HepG2 (cell line): Measurements from ENCODE around the gene STMND1. TPM values are rescaled to one million over a fixed set of nuclear protein-coding genes. Genes with fewer than 3 reads are reported as not detected.

ENCODE experiments used
- ATAC-seq: fragments of 200-7000 bp; cut with Tn5 transposase; 3 replicates; pipeline ENCODE4 v1.9.1; 2020; ENCODE audit warnings: mild to moderate bottlenecking, moderate library complexity
- BruUV-seq: library from RNA; stranded (reverse); fragments of 400-500 nt; replicated peaks from 2 replicates; lab custom pipeline; 2021; lab: Mats Ljungman, UMichigan
- CTCF ChIA-PET: fragments of 300-600 bp; formaldehyde crosslinking; extraction: SDS; loops from one replicate; lab custom pipeline; 2021; ENCODE audit warnings: low total read pairs, inconsistent platforms, low intra/inter-chr PET ratio; lab: Yijun Ruan, JAX
- POLR2A ChIA-PET: fragments of 350-600 bp; sonication (Branson Sonifier 250); formaldehyde crosslinking; loops from one replicate; lab custom pipeline; 2020; ENCODE audit warnings: antibody characterized with exemption, inconsistent platforms; lab: Yijun Ruan, JAX
- DNase-seq: peaks from one replicate; pipeline ENCODE4 v3.0.0-alpha.2; 2015; ENCODE audit warnings: low spot score
- FAIRE-seq: peaks from 3 replicates; lab custom pipeline; 2011; peaks lifted over from hg19 to GRCh38; lab: Jason Lieb, UNC
- H2AFZ ChIP-seq: one replicate; pipeline ENCODE4 v1.6.1; 2011; ENCODE audit warnings: low read length, inconsistent platforms
- H3K27ac ChIP-seq: fragments of 300-600 bp; 3 replicates; pipeline ENCODE4 v1.8.0; 2011; ENCODE audit warnings: mixed run types, mild to moderate bottlenecking, mixed read lengths, low read length, inconsistent platforms; ENCODE audit not compliant: insufficient read depth; ENCODE audit errors: extremely low read length
- H3K27me3 ChIP-seq, 2 experiments: fragments of 200-600 bp in 1 of 2; 2 replicates in 1 of 2; 3 replicates in 1 of 2; pipeline versions ENCODE4 v1.6.0 to v1.8.0; 2011; ENCODE audit warnings: low read length in 2 of 2, mild to moderate bottlenecking in 2 of 2, moderate library complexity in 2 of 2, inconsistent platforms in 1 of 2; ENCODE audit not compliant: insufficient read depth in 2 of 2, control insufficient read depth in 1 of 2
- H3K36me3 ChIP-seq, 2 experiments: fragments of 200-600 bp in 1 of 2; replicated peaks in 1 of 2; 2 replicates in 1 of 2; 3 replicates in 1 of 2; pipeline versions ENCODE4 v1.5.1 to v1.8.0; 2011; ENCODE audit warnings: low read length in 2 of 2, inconsistent platforms in 1 of 2; ENCODE audit not compliant: insufficient read depth in 2 of 2, control insufficient read depth in 1 of 2
- H3K4me1 ChIP-seq: 2 replicates; pipeline ENCODE4 v1.5.1; 2012; ENCODE audit warnings: low read length, inconsistent platforms; ENCODE audit not compliant: insufficient read depth
- H3K4me2 ChIP-seq: 2 replicates; pipeline ENCODE4 v1.6.0; 2011; ENCODE audit warnings: low read depth, low read length, inconsistent platforms
- H3K4me3 ChIP-seq, 3 experiments: fragments of 200-600 bp in 1 of 3; sonication (generic), shearing (Covaris generic) in 1 of 3; replicated peaks in 1 of 3; 2 replicates each; pipeline ENCODE4 v1.5.1; 2011 to 2016; ENCODE audit warnings: low read length in 3 of 3, inconsistent platforms in 2 of 3, low read depth in 2 of 3, mild to moderate bottlenecking in 2 of 3, control low read depth in 1 of 3, mixed read lengths in 1 of 3; ENCODE audit not compliant: insufficient read depth in 1 of 3
- H3K79me2 ChIP-seq: one replicate; pipeline ENCODE4 v1.6.1; 2011; ENCODE audit warnings: low read length, inconsistent platforms; ENCODE audit not compliant: insufficient read depth
- H3K9ac ChIP-seq: 2 replicates; pipeline ENCODE4 v1.6.0; 2011; ENCODE audit warnings: mild to moderate bottlenecking, low read depth, low read length, inconsistent platforms; ENCODE audit not compliant: insufficient read depth
- H3K9me3 ChIP-seq: 2 replicates; pipeline ENCODE4 v1.5.1; 2012; ENCODE audit warnings: mild to moderate bottlenecking, low read length
- H4K20me1 ChIP-seq: 2 replicates; pipeline ENCODE4 v1.6.0; 2011; ENCODE audit warnings: inconsistent platforms, mild to moderate bottlenecking, low read length, moderate library complexity; ENCODE audit not compliant: insufficient read depth
- ASH2L ChIP-seq: fragments of 300-600, 200-600 bp; sonication (generic); IDR thresholded peaks from 2 replicates; pipeline ENCODE4 v1.7.0; 2017; ENCODE audit warnings: low read depth, mild to moderate bottlenecking, moderate library complexity, mixed read lengths, low read length; ENCODE audit not compliant: insufficient read length
- HDAC1 ChIP-seq: sonication (generic); formaldehyde crosslinking; IDR thresholded peaks from 2 replicates; pipeline ENCODE4 v1.5.1; 2020; ENCODE audit warnings: mild to moderate bottlenecking, missing genetic modification reagents
- NCOA2 ChIP-seq: sonication (generic); formaldehyde crosslinking; IDR thresholded peaks from 2 replicates; pipeline ENCODE4 v1.8.0; 2022; ENCODE audit warnings: inconsistent platforms
- PAX8 ChIP-seq: sonication (generic); formaldehyde crosslinking; IDR thresholded peaks from 2 replicates; pipeline ENCODE4 v1.8.0; 2022; ENCODE audit warnings: mild to moderate bottlenecking, missing genetic modification reagents, borderline replicate concordance
- ZFP62 ChIP-seq: sonication (generic); formaldehyde crosslinking; IDR thresholded peaks from 2 replicates; pipeline ENCODE4 v1.4.0; 2020; ENCODE audit warnings: missing genetic modification reagents
- ZNF136 ChIP-seq: sonication (generic); formaldehyde crosslinking; IDR thresholded peaks from 2 replicates; pipeline ENCODE4 v1.8.1; 2022; ENCODE audit warnings: low read depth, mild to moderate bottlenecking, moderate library complexity, missing genetic modification reagents
- ZNF780A ChIP-seq: sonication (generic); formaldehyde crosslinking; IDR thresholded peaks from 2 replicates; pipeline ENCODE4 v1.8.0; 2022; ENCODE audit warnings: mild to moderate bottlenecking, missing genetic modification reagents, moderate library complexity
- ZNF792 ChIP-seq: IDR thresholded peaks from 2 replicates; pipeline ENCODE4 v1.6.1; 2016
- ZSCAN30 ChIP-seq: sonication (generic); formaldehyde crosslinking; IDR thresholded peaks from 2 replicates; pipeline ENCODE4 v1.5.0; 2020; ENCODE audit warnings: mild to moderate bottlenecking, missing genetic modification reagents
- WGBS: methylation state at CpG from one replicate; pipeline ENCODE4 v1.1.6; 2017; ENCODE audit warnings: low lambda C conversion rate; 5-methylcytosine and 5-hydroxymethylcytosine counted together
- in situ Hi-C: cut with HindIII; loops from 2 replicates; pipeline ENCODE4 v1.10.0; 2017; ENCODE audit warnings: low pct_unique_long_range_greater_than_20kb; ENCODE audit not compliant: extremely low pct_ligation_motif_present
- intact Hi-C: fragments of 100-400 bp; cut with micrococcal nuclease; formaldehyde crosslinking; loops from one replicate; pipeline ENCODE4 v1.10.0; 2022; ENCODE audit not compliant: unreplicated experiment
- polyA plus RNA-seq, 8 experiments: library from polyadenylated mRNA; depleted of rRNA in 3 of 8; stranded (reverse) in 7 of 8; unstranded in 1 of 8; fragments of >200 nt; fragmentation: Illumina TruSeq in 4 of 8; extraction: Trizol in 4 of 8; gene quantifications; 2 replicates each; pipeline versions ENCODE4 v1.2.1 to v1.2.3, GENCODE V29; 2011 to 2016; ENCODE audit warnings: low read depth in 4 of 8, missing spikeins in 1 of 8, mixed read lengths in 1 of 8; ENCODE audit not compliant: insufficient read depth in 1 of 8
- total RNA-seq, 5 experiments: library from RNA; depleted of rRNA; stranded (reverse); fragments of >200 nt; fragmentation: Illumina TruSeq; extraction: Trizol; gene quantifications; 2 replicates each; pipeline ENCODE4 v1.2.3, GENCODE V29; 2016; ENCODE audit warnings: low read depth in 1 of 5
- TF ChIP-seq, protein P1 (sequence below): sonication (generic); formaldehyde crosslinking; IDR thresholded peaks from 2 replicates; pipeline ENCODE4 v1.5.0; 2020; ENCODE audit warnings: mild to moderate bottlenecking, missing genetic modification reagents

The STMND1 gene
- total and polyA plus RNA-seq, 2 of the 13 experiments (the other 11 are each of a cell fraction or from before 2014, with no cell fraction given), result not detected

DNA sequence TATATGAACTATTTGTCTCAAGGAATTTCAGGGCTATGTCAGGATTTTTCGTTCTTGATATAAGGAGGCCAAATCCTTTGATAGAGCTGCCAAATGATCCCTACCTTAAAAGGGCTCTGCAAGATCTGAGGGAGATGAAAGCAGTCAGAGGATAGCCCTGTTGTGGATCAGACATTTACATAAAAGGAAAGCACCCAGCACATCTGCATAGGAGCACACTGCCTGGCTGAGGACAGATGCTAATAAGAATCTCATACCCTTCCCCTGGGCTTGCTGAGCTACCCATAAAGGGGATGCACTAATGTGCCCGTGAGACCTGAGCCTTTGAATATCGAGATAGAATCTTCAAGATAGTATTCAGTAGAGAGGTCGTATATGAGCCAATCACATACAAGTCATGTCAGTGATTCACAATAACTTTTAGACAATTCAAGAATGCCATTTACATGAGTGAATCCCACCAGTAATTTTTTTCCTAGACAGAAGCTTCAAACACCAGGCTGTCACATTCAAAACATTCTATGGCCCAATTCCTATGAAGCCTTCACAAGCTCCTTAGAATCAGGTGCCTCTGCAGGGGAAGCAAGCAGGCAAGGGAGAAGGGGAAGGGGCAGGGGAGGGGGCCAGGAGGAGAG is 71.1 kb downstream of the STMND1 start (continued):
- TF ChIP-seq, protein P1, sequence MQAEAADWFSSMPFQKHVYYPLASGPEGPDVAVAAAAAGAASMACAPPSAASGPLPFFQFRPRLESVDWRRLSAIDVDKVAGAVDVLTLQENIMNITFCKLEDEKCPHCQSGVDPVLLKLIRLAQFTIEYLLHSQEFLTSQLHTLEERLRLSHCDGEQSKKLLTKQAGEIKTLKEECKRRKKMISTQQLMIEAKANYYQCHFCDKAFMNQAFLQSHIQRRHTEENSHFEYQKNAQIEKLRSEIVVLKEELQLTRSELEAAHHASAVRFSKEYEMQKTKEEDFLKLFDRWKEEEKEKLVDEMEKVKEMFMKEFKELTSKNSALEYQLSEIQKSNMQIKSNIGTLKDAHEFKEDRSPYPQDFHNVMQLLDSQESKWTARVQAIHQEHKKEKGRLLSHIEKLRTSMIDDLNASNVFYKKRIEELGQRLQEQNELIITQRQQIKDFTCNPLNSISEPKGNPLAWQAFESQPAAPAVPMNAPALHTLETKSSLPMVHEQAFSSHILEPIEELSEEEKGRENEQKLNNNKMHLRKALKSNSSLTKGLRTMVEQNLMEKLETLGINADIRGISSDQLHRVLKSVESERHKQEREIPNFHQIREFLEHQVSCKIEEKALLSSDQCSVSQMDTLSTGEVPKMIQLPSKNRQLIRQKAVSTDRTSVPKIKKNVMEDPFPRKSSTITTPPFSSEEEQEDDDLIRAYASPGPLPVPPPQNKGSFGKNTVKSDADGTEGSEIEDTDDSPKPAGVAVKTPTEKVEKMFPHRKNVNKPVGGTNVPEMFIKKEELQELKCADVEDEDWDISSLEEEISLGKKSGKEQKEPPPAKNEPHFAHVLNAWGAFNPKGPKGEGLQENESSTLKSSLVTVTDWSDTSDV (CRISPR knock-in tag), result no peak
- TF ChIP-seq ASH2L (no peak), ZNF780A (no peak)

- POLR2A ChIA-PET, result no interaction called here
- Histone ChIP-seq H3K9ac (no peak overlapping the region), H2AFZ (no peak overlapping the region), H3K79me2 (no peaks in the 10 kb centered on the region), H3K9me3 (no peaks in the 10 kb centered on the region), H3K27me3 (peaks cover 0 to 7% of the 10 kb centered on the region in 2 experiments; a peak in 3 of 5 replicates), H3K4me1 (no peaks in the 10 kb centered on the region), H3K36me3 (no peaks in the 10 kb centered on the region), H3K4me2 (no peak overlapping the region), H3K4me3 (no peak overlapping the region), H3K27ac (no peak overlapping the region), H4K20me1 (no peaks in the 10 kb centered on the region)
- DNase-seq (no peak), FAIRE-seq (no peak), ATAC-seq (no peak)
- WGBS, result 43% methylated on average over 2 of the region's 2 CpGs
- intact Hi-C loops (no loop called here), in situ Hi-C loops (no loop called here)
- CTCF ChIA-PET, result no interaction called here
- no TSS peak for BruUV-seq
- TF ChIP-seq HDAC1 (CRISPR knock-in tag), result no peak
- TF ChIP-seq ZSCAN30, result no peak
- TF ChIP-seq ZNF136 (CRISPR knock-in tag), result no peak
- no peak for TF ChIP-seq PAX8 (CRISPR knock-in tag)
- TF ChIP-seq NCOA2, result no peak
- no peak for TF ChIP-seq ZFP62 (CRISPR knock-in tag)
- TF ChIP-seq ZNF792 (CRISPR knock-in tag), result no peak
These were observed 76.5 kb downstream of the STMND1 start for GRCh38 chr6:17178326-17178725.
